ENCODE measurements around the gene LRRC25.
"Not testable (repeated sequence)": the region's sequence is repeated elsewhere in the genome, so short reads cannot be mapped to it uniquely, and the experiment has no call there.

LRRC25 gene

GRCh38 chr19:18351544-18351943 is 45.9 kb downstream of the LRRC25 start:
- no peak for DNase-seq

GRCh38 chr19:18350490-18350889 is 46.9 kb downstream of the LRRC25 start:
- no peak for DNase-seq

GRCh38 chr19:18349524-18350128 is 47.8 kb downstream of the LRRC25 start:
- peak in 6 of 56 donors; percentile 2 to 35 (median 19) for DNase-seq

GRCh38 chr19:18348818-18349339 is 48.5 kb downstream of the LRRC25 start:
- DNase-seq, result not testable (repeated sequence)

- DNase-seq, result no peak
Observed at GRCh38 chr19:18348171-18348570, 49.3 kb downstream of the LRRC25 start.

GRCh38 chr19:18346091-18346490 is 51.3 kb downstream of the LRRC25 start:
- DNase-seq, result no peak

- no peak for DNase-seq
Observed at GRCh38 chr19:18345296-18345695, 52.1 kb downstream of the LRRC25 start.

GRCh38 chr19:18344582-18344950 is 52.9 kb downstream of the LRRC25 start:
- DNase-seq, result no peak

GRCh38 chr19:18342090-18342632 is 55.3 kb downstream of the LRRC25 start:
- DNase-seq, result no peak
